BJ (cell line): Measurements from ENCODE around the gene TRIM27. TPM values are rescaled to one million over a fixed set of nuclear protein-coding genes. Genes with fewer than 3 reads are reported as not detected.
"Not testable (repeated sequence)": the region's sequence is repeated elsewhere in the genome, so short reads cannot be mapped to it uniquely, and the experiment has no call there.

ENCODE experiments used
- CTCF ChIA-PET: fragments of 350-600 bp; formaldehyde crosslinking; extraction: SDS; loops from one replicate; lab custom pipeline; 2021; ENCODE audit warnings: antibody characterized with exemption, inconsistent platforms; lab: Yijun Ruan, JAX
- POLR2A ChIA-PET: fragments of 300-600 bp; sonication (Branson Sonifier 250); formaldehyde crosslinking; extraction: SDS; loops from one replicate; lab custom pipeline; 2021; ENCODE audit warnings: antibody characterized with exemption; lab: Charles Lee
- DNase-seq: peaks from one replicate; pipeline ENCODE4 v3.0.0-alpha.2; 2011; ENCODE audit warnings: low read depth
- H3K27me3 ChIP-seq: 2 replicates; pipeline ENCODE4 v1.6.0; 2011; ENCODE audit warnings: low read length; ENCODE audit not compliant: control insufficient read depth, insufficient read depth
- H3K36me3 ChIP-seq: 2 replicates; pipeline ENCODE4 v1.5.1; 2011; ENCODE audit warnings: low read length; ENCODE audit not compliant: control insufficient read depth, insufficient read depth
- H3K4me3 ChIP-seq: 2 replicates; pipeline ENCODE4 v1.5.1; 2011; ENCODE audit warnings: low read depth, mild to moderate bottlenecking, control low read depth, low read length
- polyA plus RNA-seq: library from polyadenylated mRNA; depleted of rRNA; stranded (reverse); fragments of >200 nt; gene quantifications from 2 replicates; pipeline ENCODE4 v1.2.3, GENCODE V29; 2011
- TF ChIP-seq, protein P1 (sequence below): IDR thresholded peaks from 2 replicates; pipeline ENCODE4 v1.5.1; 2011; ENCODE audit warnings: low read depth, mild to moderate bottlenecking, control low read depth, inconsistent platforms, low read length, moderate library complexity; ENCODE audit not compliant: insufficient read depth

The TRIM27 gene
- polyA plus RNA-seq, 1 experiment: 47.3 TPM

DNA sequence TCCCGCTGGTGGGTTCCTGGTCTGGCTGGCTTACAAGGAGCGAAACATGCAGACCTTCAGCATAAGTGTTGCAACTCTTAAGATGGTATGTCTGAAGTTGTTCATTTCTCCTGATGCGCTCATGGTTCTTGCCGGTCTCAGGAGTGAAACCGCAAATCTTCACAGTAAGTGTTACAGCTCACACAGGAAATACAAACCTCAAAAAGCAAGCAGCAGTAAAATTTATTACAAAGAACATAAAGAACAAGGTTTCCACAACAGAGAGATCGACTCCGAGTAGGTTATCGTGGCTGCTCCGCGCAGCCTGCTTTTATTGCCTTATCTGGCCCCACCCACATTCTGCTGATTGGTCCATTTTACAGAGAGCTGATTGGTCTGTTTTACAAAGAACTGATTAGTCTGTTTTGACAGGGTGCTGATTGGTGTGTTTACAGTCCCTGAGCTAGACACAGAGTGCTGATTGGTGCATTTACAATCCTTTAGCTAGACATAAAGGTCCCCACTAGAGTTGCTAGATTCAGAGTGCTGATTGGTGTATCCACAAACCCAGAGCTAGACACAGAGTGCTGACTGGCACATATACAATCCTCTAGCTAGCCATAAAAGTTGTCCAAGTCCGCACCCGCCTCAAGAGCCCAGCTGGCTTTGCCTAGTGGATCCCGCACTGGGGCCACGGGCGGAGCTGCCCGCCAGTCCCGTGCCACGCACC, 39.2 kb downstream of the TRIM27 start:
- Histone ChIP-seq H3K4me3 (no peak overlapping the region), H3K27me3 (no peaks in the 10 kb centered on the region), H3K36me3 (no peaks in the 10 kb centered on the region)
- ChIA-PET CTCF (no interaction called here), POLR2A (no interaction called here)
- TF ChIP-seq, protein P1, sequence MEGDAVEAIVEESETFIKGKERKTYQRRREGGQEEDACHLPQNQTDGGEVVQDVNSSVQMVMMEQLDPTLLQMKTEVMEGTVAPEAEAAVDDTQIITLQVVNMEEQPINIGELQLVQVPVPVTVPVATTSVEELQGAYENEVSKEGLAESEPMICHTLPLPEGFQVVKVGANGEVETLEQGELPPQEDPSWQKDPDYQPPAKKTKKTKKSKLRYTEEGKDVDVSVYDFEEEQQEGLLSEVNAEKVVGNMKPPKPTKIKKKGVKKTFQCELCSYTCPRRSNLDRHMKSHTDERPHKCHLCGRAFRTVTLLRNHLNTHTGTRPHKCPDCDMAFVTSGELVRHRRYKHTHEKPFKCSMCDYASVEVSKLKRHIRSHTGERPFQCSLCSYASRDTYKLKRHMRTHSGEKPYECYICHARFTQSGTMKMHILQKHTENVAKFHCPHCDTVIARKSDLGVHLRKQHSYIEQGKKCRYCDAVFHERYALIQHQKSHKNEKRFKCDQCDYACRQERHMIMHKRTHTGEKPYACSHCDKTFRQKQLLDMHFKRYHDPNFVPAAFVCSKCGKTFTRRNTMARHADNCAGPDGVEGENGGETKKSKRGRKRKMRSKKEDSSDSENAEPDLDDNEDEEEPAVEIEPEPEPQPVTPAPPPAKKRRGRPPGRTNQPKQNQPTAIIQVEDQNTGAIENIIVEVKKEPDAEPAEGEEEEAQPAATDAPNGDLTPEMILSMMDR: no peak
- DNase-seq: no peak

DNA sequence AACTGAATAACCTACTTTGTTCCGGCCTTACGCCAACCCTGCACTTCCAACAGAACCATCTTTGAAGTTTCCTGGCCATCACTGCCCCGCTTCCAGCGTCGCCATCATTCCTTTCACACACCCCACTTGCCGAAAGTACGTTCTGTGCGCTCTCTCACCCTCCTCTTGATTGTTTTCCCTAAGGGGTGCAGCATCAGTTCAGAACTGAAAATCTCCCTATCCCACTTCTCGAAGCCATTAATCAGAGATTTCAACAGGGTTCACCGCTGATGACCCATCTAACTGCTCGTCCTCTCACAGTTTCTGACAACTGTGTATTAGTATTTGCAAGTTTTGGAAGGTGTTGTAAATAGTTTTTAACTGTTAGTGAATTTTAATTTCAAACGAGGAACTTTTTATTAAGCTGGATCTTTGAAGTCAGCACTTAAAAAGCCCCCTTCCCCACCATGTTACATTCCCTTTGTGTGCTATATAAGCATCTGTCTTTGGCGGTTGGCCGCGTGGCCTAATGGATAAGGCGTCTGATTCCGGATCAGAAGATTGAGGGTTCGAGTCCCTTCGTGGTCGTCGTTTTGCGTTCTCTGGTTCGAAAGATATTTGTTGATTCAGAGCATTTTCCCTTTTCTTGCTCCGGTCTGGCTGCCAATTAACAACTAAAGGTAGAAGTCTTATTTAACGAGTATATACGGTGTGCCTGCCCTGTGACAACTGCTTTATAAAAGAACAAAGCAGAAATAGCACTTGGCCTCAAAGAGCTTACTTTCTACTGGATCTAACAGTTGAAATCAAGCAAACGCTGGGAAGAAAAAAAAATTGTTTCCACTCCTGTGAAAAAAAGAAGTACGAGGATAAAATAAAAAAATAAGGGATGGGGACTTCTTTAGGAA, 42.6 kb downstream of the TRIM27 start:
- DNase-seq: no peak
- TF ChIP-seq, protein P1: no peak
- Histone ChIP-seq H3K27me3 (peaks cover 2% of the 10 kb centered on the region; the same call in 1 of the 2 replicates), H3K4me3 (peak overlapping the region; percentile 63), H3K36me3 (no peaks in the 10 kb centered on the region)
- POLR2A ChIA-PET: no interaction called here
- CTCF ChIA-PET: interaction anchor here (1.0 to 1.1 kb wide), 2 partner anchors 42 to 135 kb away, joined by 3 read pairs; no protein-coding TSS in a partner anchor

- CTCF ChIA-PET: interaction anchor here (1.0 kb wide), 1 partner anchor 136 kb away, joined by 3 read pairs; no protein-coding TSS in a partner anchor
Measured at GRCh38 chr6:28880519-28880893, 43.3 kb downstream of the TRIM27 start.

DNA sequence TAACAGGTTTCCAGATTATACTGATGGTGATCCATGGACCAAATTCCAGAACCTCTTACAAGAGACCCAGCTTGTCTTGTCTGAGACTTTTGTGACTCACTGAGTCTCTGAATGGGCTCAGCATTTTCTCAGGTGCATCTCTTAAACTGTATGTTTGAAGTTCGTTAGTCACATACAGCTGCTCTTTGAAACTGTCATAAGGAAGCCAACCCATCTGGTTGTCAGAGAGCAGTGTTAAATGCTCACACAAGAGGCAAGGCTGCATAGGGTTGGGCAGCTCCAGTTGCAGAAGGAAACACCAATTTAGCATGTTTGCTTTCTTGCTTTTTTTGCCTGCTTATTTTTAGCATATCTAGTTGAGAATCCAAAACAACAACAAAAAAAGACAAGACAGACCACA, 47.1 kb downstream of the TRIM27 start:
- Histone ChIP-seq H3K27me3 (peaks cover 2% of the 10 kb centered on the region; the same call in 1 of the 2 replicates), H3K36me3 (no peaks in the 10 kb centered on the region), H3K4me3 (no peak overlapping the region)
- DNase-seq: no peak
- TF ChIP-seq, protein P1: no peak
- ChIA-PET POLR2A (no interaction called here), CTCF (no interaction called here)

More at GRCh38 chr6:28880519-28880893, 43.3 kb downstream of the TRIM27 start:
- TF ChIP-seq, protein P1: no peak
- Histone ChIP-seq H3K27me3 (peaks cover 2% of the 10 kb centered on the region; the same call in 1 of the 2 replicates), H3K4me3 (peak overlapping the region; percentile 63), H3K36me3 (no peaks in the 10 kb centered on the region)
- POLR2A ChIA-PET: no interaction called here
- DNase-seq: no peak

DNA sequence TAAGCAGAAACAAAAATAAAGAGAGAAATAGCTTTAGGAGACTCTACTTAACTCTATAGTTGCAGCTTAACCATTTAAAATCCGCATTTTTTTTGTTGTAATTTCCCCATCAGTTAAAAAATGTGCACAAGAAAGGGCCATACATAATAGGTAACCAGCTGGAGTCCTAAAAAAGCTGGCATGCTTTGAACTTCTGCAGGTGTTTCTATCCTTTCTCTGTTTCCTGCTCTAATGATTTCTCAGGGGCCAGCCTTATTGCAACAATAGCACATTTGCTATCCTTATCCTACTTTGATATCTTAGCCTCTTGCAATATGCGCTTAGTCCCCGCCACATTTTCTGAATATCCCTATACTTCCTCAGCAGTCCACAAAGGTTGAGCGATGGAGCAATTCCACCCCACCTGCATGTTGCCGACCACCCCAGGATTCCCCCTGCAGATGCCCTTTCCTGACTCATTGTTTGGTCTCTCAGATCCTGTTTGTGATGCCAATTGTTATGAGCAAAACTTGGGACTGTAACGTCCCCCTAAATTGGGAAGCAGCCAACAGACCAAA, 48.5 kb downstream of the TRIM27 start:
- TF ChIP-seq, protein P1: no peak
- H3K4me3 ChIP-seq: no peak overlapping the region
- H3K27me3 ChIP-seq: peaks cover 2% of the 10 kb centered on the region; the same call in 1 of the 2 replicates
- no peaks in the 10 kb centered on the region for H3K36me3 ChIP-seq
- CTCF ChIA-PET: no interaction called here
- DNase-seq: no peak
- POLR2A ChIA-PET: no interaction called here

GRCh38 chr6:28872157-28872817, 51.5 kb downstream of the TRIM27 start:
- DNase-seq, CTCF ChIA-PET, H3K27me3 ChIP-seq, POLR2A ChIA-PET, H3K36me3 ChIP-seq, H3K4me3 ChIP-seq: not testable (repeated sequence)
